Dendritic cell treated with granulocyte-macrophage colony-stimulating factor and Interleukin-4, amounts not matched to agents 40 ng/mL and 50 ng/mL, for 4 days (primary cell): ENCODE data around the gene PWWP2B.

Experiments
- H3K27ac Mint-ChIP-seq: one replicate; pipeline ENCODE4 v1.8.0; 2022; ENCODE audit warnings: mild to moderate bottlenecking, mixed read lengths
- H3K27me3 Mint-ChIP-seq: one replicate; pipeline ENCODE4 v1.8.0; 2022; ENCODE audit warnings: mild to moderate bottlenecking, mixed read lengths
- H3K36me3 Mint-ChIP-seq: one replicate; pipeline ENCODE4 v1.8.0; 2022; ENCODE audit warnings: low read depth, mixed read lengths
- H3K4me1 Mint-ChIP-seq: one replicate; pipeline ENCODE4 v1.8.0; 2022; ENCODE audit warnings: low read depth, mixed read lengths
- H3K4me3 Mint-ChIP-seq: one replicate; pipeline ENCODE4 v1.8.0; 2022; ENCODE audit warnings: mild to moderate bottlenecking, moderate library complexity, mixed read lengths
- H3K9me3 Mint-ChIP-seq: one replicate; pipeline ENCODE4 v1.8.0; 2022; ENCODE audit warnings: mixed read lengths
- intact Hi-C: fragments of 100-400 bp; cut with micrococcal nuclease; formaldehyde crosslinking; loops from one replicate; pipeline ENCODE4 v1.15.0; 2022

Gene PWWP2B

GRCh38 chr10:132397671-132398565 is 918 bp downstream of the PWWP2B start:
- H3K27me3 Mint-ChIP-seq = peaks cover 3% of the 10 kb centered on the region
- peaks cover 77% of the 10 kb centered on the region for H3K4me1 Mint-ChIP-seq
- no peaks in the 10 kb centered on the region for H3K9me3 Mint-ChIP-seq
- H3K36me3 Mint-ChIP-seq = peaks cover 32% of the 10 kb centered on the region
- intact Hi-C loops = loop anchor here (2.0 to 5.0 kb wide), 2 partner anchors 49 to 66 kb away; partner anchors contain the start of gene LRRC27
- peak overlapping the region; percentile 82 for H3K27ac Mint-ChIP-seq
- H3K4me3 Mint-ChIP-seq = peak overlapping the region; percentile 84

- Mint-ChIP-seq H3K4me3 (peak overlapping the region; percentile 84), H3K27me3 (peaks cover 3% of the 10 kb centered on the region), H3K9me3 (no peaks in the 10 kb centered on the region), H3K36me3 (peaks cover 38% of the 10 kb centered on the region), H3K4me1 (peaks cover 72% of the 10 kb centered on the region), H3K27ac (peak overlapping the region; percentile 82)
- intact Hi-C loops = loop anchor here (5.0 kb wide), 1 partner anchor 66 kb away; the partner anchor contains the start of gene LRRC27
Observed at GRCh38 chr10:132398566-132398991, 1.6 kb downstream of the PWWP2B start.

GRCh38 chr10:132399117-132400035 is 2.4 kb downstream of the PWWP2B start:
- H3K36me3 Mint-ChIP-seq = peaks cover 46% of the 10 kb centered on the region
- no peaks in the 10 kb centered on the region for H3K9me3 Mint-ChIP-seq
- peaks cover 64% of the 10 kb centered on the region for H3K4me1 Mint-ChIP-seq
- intact Hi-C loops = loop anchor here (5.0 kb wide), 1 partner anchor 67 kb away; the partner anchor contains the start of gene LRRC27
- H3K27me3 Mint-ChIP-seq = peaks cover 1% of the 10 kb centered on the region
- peak overlapping the region; percentile 82 for H3K27ac Mint-ChIP-seq
- H3K4me3 Mint-ChIP-seq = peak overlapping the region; percentile 84

DNA sequence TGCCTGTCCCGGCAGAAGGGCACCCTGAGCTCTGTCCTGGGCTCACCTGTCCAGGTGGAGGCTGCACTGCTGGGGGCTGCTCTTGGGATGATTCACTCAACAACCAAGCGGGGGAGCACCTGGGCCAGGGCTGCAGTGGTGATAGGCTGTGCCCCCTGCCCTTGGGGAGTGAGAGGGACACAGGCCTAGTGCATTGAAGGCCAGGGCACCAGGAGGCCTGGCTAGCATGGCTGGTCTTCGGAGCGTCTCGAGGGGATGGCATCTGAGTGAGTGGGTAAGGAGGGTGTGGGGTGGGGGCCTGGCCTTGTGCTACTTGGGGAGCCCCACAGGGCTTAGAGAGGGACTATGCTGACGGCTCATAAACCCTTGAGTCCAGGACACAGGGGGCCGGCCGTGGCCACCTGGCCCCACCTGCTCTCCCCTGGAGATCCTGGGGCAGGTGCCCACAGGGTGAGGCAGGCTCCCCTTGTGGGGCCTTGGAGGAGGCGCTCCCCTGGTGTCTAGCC is 3.1 kb downstream of the PWWP2B start:
- Mint-ChIP-seq H3K27ac (peak overlapping the region; percentile 82), H3K4me3 (peak overlapping the region; percentile 54), H3K4me1 (peaks cover 57% of the 10 kb centered on the region), H3K27me3 (no peaks in the 10 kb centered on the region), H3K9me3 (no peaks in the 10 kb centered on the region), H3K36me3 (peaks cover 54% of the 10 kb centered on the region)
- intact Hi-C loops = no loop called here

DNA sequence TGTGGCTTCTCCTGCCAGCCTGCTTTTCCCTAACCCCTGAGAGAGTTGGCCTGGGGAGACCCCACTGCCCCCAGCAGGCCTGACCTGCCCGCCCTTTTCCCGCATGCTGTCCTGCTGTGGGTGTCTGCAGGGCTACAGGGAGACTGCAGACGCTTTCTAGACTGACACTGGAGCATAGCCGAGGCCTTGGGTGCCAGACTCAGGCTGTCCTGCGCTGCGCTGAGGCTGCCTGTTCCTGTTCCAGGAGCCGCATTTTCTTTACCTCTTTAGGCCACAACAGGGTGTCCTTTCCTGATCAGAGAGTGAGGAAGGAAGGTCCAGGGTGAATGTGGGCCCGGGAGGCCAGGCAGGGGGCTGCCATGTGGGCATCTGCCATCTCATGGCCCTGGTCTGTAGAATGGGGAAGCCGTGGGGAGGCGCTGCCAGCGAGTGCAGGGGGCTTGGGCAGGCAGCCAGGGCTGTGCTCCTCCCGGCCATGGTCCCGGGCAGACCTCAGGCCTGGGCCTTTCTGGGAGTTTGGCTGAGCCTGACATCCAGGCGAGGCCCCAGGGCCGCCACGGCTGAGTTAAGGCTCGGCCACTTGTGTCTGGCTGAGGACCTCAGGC is 3.6 kb downstream of the PWWP2B start:
- Mint-ChIP-seq H3K27ac (peak overlapping the region; percentile 82), H3K4me1 (peaks cover 51% of the 10 kb centered on the region), H3K9me3 (no peaks in the 10 kb centered on the region), H3K27me3 (no peaks in the 10 kb centered on the region), H3K4me3 (peak overlapping the region; percentile 54), H3K36me3 (peaks cover 59% of the 10 kb centered on the region)
- intact Hi-C loops = no loop called here

DNA sequence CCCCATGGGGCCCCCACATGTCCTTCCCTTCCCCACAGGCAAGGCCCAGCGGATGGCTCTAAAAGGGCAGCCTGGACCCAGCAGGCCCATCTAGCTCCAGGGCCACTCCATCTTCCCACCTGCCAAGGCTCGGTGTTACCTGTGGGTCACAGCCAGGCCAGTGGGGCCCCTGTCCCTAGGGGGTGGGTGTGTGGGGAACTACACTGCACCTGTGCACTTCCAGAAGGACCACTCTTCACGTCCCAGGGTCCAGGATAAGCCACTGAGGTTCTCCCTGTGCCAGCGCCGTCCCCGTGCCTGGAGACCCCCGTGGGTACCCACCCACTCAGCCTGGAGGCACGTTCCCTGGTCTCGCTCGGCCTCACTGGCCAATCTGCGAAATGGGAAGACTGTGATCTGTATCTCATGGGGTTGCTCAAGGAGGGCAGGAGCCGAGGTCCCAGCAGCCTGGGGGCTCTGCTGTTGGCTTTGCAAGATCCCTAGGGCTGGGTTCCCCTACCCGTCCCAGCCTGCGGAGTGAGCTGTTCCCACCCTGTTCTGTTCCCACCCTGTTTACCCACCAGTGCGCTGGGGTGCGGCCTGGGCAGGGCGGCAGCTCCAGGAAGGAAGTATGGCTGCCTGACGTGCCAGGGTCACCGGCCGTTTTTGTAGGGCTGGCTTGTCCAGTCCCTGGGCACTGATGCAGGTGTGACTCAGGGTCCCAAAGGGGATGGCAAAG is 4.6 kb downstream of the PWWP2B start:
- intact Hi-C loops = no loop called here
- peaks cover 53% of the 10 kb centered on the region for H3K4me1 Mint-ChIP-seq
- peak overlapping the region; percentile 9 for H3K4me3 Mint-ChIP-seq
- H3K9me3 Mint-ChIP-seq = no peaks in the 10 kb centered on the region
- peak overlapping the region; percentile 82 for H3K27ac Mint-ChIP-seq
- peaks cover 68% of the 10 kb centered on the region for H3K36me3 Mint-ChIP-seq
- H3K27me3 Mint-ChIP-seq = no peaks in the 10 kb centered on the region

DNA sequence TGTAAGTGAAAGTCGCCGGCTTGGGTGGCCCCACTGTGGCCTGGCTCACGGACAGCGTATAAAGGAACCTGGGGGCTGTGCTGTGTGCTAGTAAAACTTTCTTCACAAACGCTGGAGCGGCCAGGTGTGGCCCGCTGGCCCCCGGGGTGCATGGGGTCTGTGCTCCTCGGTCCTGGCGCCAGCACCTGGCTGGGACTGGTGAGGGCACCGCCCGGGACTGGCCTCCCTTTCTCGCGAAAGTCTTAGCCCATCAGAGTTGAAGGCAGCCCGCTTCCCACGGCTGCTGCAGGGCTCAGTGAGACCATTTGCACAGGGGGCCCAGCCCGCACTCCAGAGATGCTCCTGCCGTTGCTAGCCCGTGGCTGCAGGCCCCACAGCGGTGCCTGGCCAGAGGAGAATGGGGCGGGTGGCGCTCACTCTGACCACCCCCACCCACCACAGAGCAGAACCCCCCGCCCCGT is 5.8 kb downstream of the PWWP2B start:
- H3K27me3 Mint-ChIP-seq = no peaks in the 10 kb centered on the region
- no peak overlapping the region for H3K4me3 Mint-ChIP-seq
- H3K36me3 Mint-ChIP-seq = peaks cover 75% of the 10 kb centered on the region
- H3K9me3 Mint-ChIP-seq = no peaks in the 10 kb centered on the region
- no peak overlapping the region for H3K27ac Mint-ChIP-seq
- peaks cover 61% of the 10 kb centered on the region for H3K4me1 Mint-ChIP-seq
- intact Hi-C loops = no loop called here

GRCh38 chr10:132403511-132404168 is 6.6 kb downstream of the PWWP2B start:
- Mint-ChIP-seq H3K27me3 (no peaks in the 10 kb centered on the region), H3K36me3 (peaks cover 78% of the 10 kb centered on the region), H3K4me3 (no peak overlapping the region), H3K4me1 (peaks cover 61% of the 10 kb centered on the region), H3K27ac (no peak overlapping the region), H3K9me3 (no peaks in the 10 kb centered on the region)
- intact Hi-C loops = no loop called here

DNA sequence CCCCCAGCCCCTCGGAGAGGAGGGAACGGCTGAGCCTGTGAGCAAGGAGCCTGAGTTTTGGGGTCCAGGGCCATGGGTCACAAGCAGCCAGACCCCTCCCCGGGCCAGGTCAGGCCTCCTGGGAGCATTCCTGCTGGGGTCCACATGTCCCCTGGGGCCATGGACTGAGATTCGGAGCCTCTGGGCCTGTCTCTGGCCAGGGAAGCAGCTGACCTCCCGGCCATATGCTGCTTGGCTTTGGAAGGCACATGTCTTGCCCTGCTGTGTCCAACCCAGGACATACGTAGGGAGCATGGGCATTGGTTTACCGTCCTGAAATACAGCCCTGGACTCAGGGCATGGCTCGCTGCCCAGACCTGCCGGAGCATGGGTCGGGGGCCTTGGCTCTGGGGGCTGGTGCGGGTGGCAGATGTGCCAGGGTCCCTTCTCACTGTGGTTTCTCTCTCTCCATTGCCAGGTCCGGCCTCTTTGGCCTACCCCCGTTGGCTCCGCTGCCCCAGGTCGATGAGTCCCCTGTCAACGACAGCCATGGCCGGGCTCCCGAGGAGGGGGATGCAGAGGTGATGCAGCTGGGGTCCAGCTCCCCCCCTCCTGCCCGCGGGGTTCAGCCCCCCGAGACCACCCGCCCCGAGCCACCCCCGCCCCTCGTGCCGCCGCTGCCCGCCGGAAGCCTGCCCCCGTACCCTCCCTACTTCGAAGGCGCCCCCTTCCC is 7.3 kb downstream of the PWWP2B start:
- Mint-ChIP-seq H3K27ac (no peak overlapping the region), H3K4me3 (no peak overlapping the region), H3K27me3 (no peaks in the 10 kb centered on the region), H3K9me3 (no peaks in the 10 kb centered on the region), H3K36me3 (peaks cover 78% of the 10 kb centered on the region), H3K4me1 (peaks cover 61% of the 10 kb centered on the region)
- intact Hi-C loops = no loop called here

GRCh38 chr10:132404911-132405462 is 8.0 kb downstream of the PWWP2B start:
- Mint-ChIP-seq H3K9me3 (no peaks in the 10 kb centered on the region), H3K27me3 (no peaks in the 10 kb centered on the region), H3K4me1 (peaks cover 61% of the 10 kb centered on the region), H3K27ac (no peak overlapping the region), H3K36me3 (peaks cover 79% of the 10 kb centered on the region), H3K4me3 (no peak overlapping the region)
- intact Hi-C loops = no loop called here

DNA sequence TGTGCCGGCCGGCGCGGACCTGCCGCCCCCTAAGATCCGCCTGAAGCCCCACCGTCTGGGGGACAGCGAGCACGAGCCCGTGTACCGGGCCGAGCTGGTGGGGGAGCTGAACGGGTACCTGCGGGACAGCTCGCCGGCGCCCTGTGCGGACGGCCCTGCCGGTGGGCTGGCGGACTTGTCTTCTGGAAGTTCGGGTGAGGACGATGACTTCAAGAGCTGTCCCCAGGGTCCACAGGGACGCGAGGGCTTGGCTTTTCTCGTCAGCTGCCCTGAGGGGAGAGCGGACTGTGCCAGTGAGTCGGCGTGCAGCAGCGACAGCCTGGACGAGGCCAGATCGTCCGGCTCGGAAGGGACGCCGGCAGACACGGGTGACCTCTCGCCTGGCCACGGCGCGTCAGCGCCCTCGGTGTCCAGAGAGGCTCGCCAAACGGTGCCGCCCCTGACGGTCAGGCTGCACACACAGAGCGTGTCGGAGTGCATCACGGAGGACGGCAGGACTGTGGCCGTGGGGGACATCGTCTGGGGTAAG is 8.5 kb downstream of the PWWP2B start:
- no peak overlapping the region for H3K4me3 Mint-ChIP-seq
- H3K9me3 Mint-ChIP-seq = no peaks in the 10 kb centered on the region
- intact Hi-C loops = no loop called here
- no peak overlapping the region for H3K27ac Mint-ChIP-seq
- no peaks in the 10 kb centered on the region for H3K27me3 Mint-ChIP-seq
- H3K4me1 Mint-ChIP-seq = peaks cover 61% of the 10 kb centered on the region
- peaks cover 84% of the 10 kb centered on the region for H3K36me3 Mint-ChIP-seq

GRCh38 chr10:132406181-132406580 is 9.2 kb downstream of the PWWP2B start:
- H3K27me3 Mint-ChIP-seq = no peaks in the 10 kb centered on the region

More at GRCh38 chr10:132406181-132406580, 9.2 kb downstream of the PWWP2B start:
- H3K27ac Mint-ChIP-seq = no peak overlapping the region
- H3K4me1 Mint-ChIP-seq = peaks cover 61% of the 10 kb centered on the region
- no peaks in the 10 kb centered on the region for H3K9me3 Mint-ChIP-seq
- H3K4me3 Mint-ChIP-seq = no peak overlapping the region
- intact Hi-C loops = no loop called here
- H3K36me3 Mint-ChIP-seq = peaks cover 89% of the 10 kb centered on the region
